ENCODE results near the gene ASXL2.
"Not testable (repeated sequence)": the region's sequence is repeated elsewhere in the genome, so short reads cannot be mapped to it uniquely, and the experiment has no call there.

ASXL2 gene

GRCh38 chr2:25833566-25833965 is 44.7 kb downstream of the ASXL2 start:
- DNase-seq (ENCODE audit: low read depth, low spot score) = no peak

- DNase-seq (ENCODE audit: low read depth, low spot score) = no peak
Measured at GRCh38 chr2:25832897-25833296, 45.4 kb downstream of the ASXL2 start.

GRCh38 chr2:25831746-25832449 is 46.4 kb downstream of the ASXL2 start:
- no peak for DNase-seq (ENCODE audit: low read depth, low spot score)

GRCh38 chr2:25829828-25830227 is 48.5 kb downstream of the ASXL2 start:
- no peak for DNase-seq (ENCODE audit: low read depth, low spot score)

GRCh38 chr2:25829377-25829704 is 48.9 kb downstream of the ASXL2 start:
- no peak for DNase-seq (ENCODE audit: low read depth, low spot score)

DNA sequence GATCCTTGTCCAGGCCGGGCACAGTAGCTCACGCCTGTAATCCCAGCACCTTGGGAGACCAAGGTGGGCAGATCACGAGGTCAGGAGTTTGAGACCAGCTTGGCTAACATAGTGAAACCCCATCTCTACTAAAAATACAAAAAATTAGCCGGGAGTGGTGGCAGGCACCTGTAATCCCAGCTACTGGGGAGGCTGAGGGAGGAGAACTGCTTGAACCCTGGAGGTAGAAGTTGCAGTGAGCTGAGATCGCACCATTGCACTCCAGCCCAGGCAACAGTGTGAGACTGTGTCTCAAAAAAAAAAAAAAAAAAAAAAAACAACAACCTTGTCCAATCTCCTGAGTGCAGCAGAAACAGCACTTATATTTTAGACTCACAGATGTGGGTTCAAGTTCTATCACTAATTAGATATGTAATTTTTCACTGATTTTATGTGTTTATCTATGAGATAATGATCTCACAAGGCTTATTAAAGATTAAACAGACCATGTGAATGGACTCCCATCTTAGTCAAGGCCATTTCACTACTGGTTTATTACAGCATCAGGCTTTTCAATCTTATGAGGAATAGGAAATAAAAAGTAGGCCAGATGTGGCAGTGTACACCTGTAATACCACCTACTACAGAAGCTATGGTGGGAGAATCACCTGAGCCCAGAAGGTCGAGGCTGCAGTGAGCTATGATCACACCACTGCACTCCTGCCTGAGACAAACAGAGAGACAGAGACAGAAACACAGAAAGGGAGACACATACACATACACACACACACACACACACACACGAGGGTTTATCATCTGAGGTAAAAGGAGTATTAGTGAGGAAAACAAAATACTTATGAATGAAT is 49.5 kb downstream of the ASXL2 start:
- not testable (repeated sequence) for DNase-seq (ENCODE audit: low read depth, low spot score)

GRCh38 chr2:25825238-25825637 is 53.0 kb downstream of the ASXL2 start:
- no peak for DNase-seq (ENCODE audit: low read depth, low spot score)

GRCh38 chr2:25824718-25825117 is 53.6 kb downstream of the ASXL2 start:
- no peak for DNase-seq (ENCODE audit: low read depth, low spot score)

GRCh38 chr2:25824216-25824615 is 54.1 kb downstream of the ASXL2 start:
- DNase-seq (ENCODE audit: low read depth, low spot score) = no peak

GRCh38 chr2:25822190-25823117 is 55.8 kb downstream of the ASXL2 start:
- DNase-seq (ENCODE audit: low read depth, low spot score) = no peak

- DNase-seq (ENCODE audit: low read depth, low spot score) = no peak
Measured at GRCh38 chr2:25821225-25822056, 56.8 kb downstream of the ASXL2 start.

GRCh38 chr2:25819597-25820039 is 58.7 kb downstream of the ASXL2 start:
- no peak for DNase-seq (ENCODE audit: low read depth, low spot score)

GRCh38 chr2:25817630-25818029 is 60.7 kb downstream of the ASXL2 start:
- DNase-seq (ENCODE audit: low read depth, low spot score) = no peak

DNA sequence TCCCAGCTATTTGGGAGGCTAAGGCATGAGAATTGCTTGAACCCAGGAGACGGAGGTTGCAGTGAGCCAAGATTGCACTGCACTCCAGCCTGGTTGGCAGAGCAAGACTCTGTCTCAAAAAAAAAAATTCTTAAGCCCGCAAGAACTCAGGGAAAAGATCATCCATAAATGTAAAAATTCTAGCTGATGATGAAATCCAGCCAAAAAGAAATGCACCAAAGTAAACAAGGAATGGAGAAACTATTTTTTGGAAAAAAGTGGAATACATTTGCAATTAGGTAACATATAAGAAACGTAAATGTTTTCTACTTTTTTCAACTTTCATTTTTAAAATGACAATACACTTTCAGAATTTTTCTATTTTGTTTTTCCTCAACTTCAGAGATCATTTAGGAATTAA is 61.3 kb downstream of the ASXL2 start:
- DNase-seq (ENCODE audit: low read depth, low spot score) = no peak

GRCh38 chr2:25816249-25816648 is 62.0 kb downstream of the ASXL2 start:
- DNase-seq (ENCODE audit: low read depth, low spot score) = no peak

DNA sequence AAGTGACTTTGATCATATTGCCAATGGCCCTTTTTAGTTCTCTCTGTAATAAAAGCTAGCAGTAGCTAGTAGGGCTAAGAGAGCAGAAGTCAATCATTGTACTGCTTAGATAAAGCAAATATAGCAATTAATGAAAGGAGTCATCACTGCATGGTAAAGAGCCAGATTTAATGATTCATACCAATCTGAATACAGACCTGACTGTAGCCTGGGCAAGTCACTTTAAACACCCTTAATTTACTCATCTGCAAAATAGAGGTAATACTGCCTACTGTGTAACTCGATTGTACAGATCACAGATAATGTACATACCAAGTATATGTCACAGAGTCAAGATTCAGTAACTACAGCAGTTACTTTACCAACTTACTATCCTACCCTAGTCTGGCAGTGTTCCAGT is 63.6 kb downstream of the ASXL2 start:
- DNase-seq (ENCODE audit: low read depth, low spot score) = no peak

GRCh38 chr2:25810428-25810827 is 67.9 kb downstream of the ASXL2 start:
- no peak for DNase-seq (ENCODE audit: low read depth, low spot score)

DNA sequence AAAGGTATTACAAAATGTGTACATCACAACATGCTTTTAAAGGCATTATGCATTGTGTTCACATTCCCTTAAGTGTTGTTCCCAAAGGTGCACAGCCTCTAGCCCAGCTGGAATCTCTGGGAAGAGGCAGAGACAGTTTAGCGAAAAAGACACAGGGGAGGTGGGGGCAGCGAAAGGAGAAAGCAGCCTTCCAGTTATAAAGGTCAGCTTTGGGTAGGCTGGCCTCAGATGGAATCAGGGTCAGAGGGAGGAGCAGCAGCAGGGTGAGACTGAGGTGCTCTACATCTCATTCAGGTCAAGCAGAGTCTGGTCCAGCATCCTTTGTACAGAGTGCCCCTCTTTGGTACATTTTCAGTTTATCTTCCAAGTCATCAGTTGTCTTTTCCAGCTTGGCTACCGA is 68.6 kb downstream of the ASXL2 start:
- DNase-seq (ENCODE audit: low read depth, low spot score) = no peak

DNA sequence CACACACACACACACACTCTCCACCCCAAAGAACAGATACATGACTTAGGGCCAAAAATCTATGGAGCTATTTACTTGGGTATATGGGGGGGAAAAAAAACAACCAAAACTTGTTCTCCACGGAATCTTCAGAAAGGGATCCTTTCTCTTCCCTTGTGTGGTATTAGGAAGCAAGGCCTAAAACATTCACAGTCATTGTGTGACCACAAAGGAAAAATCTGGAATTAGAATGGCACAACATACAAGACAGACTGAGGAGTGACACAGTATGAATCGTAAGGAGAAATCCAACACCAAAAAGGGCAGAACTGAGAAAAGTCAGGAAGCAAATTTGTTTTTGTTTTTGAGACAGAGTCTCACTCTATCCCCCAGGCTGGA is 70.3 kb downstream of the ASXL2 start:
- no peak for DNase-seq (ENCODE audit: low read depth, low spot score)

DNA sequence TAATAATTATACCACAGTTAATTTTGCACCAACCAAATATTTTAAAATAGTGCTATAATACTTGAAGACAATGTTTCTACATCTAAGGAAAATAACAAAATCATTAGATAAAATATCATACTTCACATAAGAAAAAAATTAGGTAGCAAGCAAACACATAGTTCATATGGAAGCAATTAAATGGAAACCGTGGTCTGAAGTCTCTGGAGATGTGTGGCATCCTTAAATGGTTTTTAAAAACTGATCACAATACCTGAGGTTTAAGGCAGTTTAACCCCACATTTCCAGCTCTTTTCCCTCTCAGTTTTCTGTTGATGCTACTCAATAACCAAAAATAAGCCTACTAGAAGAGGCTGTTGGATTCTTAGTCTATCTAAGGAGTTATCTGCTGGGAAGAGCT is 71.3 kb downstream of the ASXL2 start:
- DNase-seq (ENCODE audit: low read depth, low spot score) = no peak

DNA sequence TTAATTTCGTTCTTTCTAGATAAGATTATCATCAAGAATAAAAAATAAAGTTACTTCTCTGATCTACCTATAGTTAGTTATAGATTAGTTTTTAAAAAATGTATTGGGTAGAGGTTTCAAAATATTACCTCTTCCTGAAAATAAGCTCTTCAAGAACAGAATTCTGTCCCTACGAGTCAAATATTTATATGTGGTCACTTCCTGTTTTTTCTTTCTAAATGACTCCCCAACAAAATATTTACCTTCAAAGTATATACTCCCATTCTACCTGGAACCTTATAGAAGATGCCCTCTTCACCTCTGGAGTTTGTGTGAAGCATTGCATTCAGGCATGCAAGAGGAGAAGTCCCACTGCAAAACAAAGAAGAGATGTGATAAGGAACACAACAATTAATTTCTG is 72.3 kb downstream of the ASXL2 start:
- no peak for DNase-seq (ENCODE audit: low read depth, low spot score)

All from iPS DF 19.7 (cell line).